CD8-positive, alpha-beta memory T cell (primary cell): Measurements from ENCODE around the gene NAV2. TPM values are rescaled to one million over a fixed set of nuclear protein-coding genes. Genes with fewer than 3 reads are reported as not detected.
A peak's percentile ranks its signal among the peaks of the same experiment; 100 is the strongest.

Experiments used
- CTCF ChIA-PET: fragments of 350-600 bp; sonication (Branson Sonifier 250); formaldehyde crosslinking; loops from one replicate; lab custom pipeline; 2021; ENCODE audit warnings: antibody characterized with exemption; lab: Charles Lee
- POLR2A ChIA-PET: fragments of 350-600 bp; sonication (Branson Sonifier 250); formaldehyde crosslinking; loops from one replicate; lab custom pipeline; 2021; ENCODE audit warnings: antibody characterized with exemption; lab: Charles Lee
- DNase-seq, 5 donors: peaks; one replicate each; pipeline versions ENCODE4 v3.0.0 to v3.0.0-alpha.2; 2020 to 2022; ENCODE audit warnings: mixed read lengths in 1 of 5
- H3K27ac ChIP-seq: one replicate; pipeline ENCODE4 v1.7.0; 2013; ENCODE audit warnings: low read depth, mild to moderate bottlenecking, low read length, moderate library complexity
- H3K27me3 ChIP-seq: 2 replicates; pipeline ENCODE4 v1.7.0; 2013; ENCODE audit warnings: low read length, mild to moderate bottlenecking; ENCODE audit not compliant: insufficient read depth, poor library complexity, severe bottlenecking
- H3K36me3 ChIP-seq: 2 replicates; pipeline ENCODE4 v1.7.0; 2013; ENCODE audit warnings: mild to moderate bottlenecking, low read length, moderate library complexity; ENCODE audit not compliant: insufficient read depth
- H3K4me1 ChIP-seq: 2 replicates; pipeline ENCODE4 v1.7.0; 2013; ENCODE audit warnings: mild to moderate bottlenecking, low read length, moderate library complexity; ENCODE audit not compliant: insufficient read depth
- H3K4me3 ChIP-seq: 2 replicates; pipeline ENCODE4 v1.7.0; 2013; ENCODE audit warnings: mild to moderate bottlenecking, low read length
- H3K9me3 ChIP-seq: 2 replicates; pipeline ENCODE4 v1.7.0; 2013; ENCODE audit warnings: mild to moderate bottlenecking, low read length
- H3K27ac Mint-ChIP-seq, 8 donors: one replicate each; pipeline ENCODE4 v1.8.0; 2020 to 2021; ENCODE audit warnings: mixed read lengths in 8 of 8, mild to moderate bottlenecking in 6 of 8, inconsistent platforms in 3 of 8, moderate library complexity in 3 of 8
- H3K27me3 Mint-ChIP-seq, 2 donors: one replicate each; pipeline ENCODE4 v1.8.0; 2020 to 2021; ENCODE audit warnings: mixed read lengths in 2 of 2, mild to moderate bottlenecking in 1 of 2, moderate library complexity in 1 of 2
- H3K36me3 Mint-ChIP-seq, 3 donors: one replicate each; pipeline ENCODE4 v1.8.0; 2020 to 2021; ENCODE audit warnings: mixed read lengths in 3 of 3, inconsistent platforms in 1 of 3, mild to moderate bottlenecking in 1 of 3
- H3K4me1 Mint-ChIP-seq, 3 donors: one replicate each; pipeline ENCODE4 v1.8.0; 2020 to 2021; ENCODE audit warnings: mixed read lengths in 3 of 3, inconsistent platforms in 1 of 3, mild to moderate bottlenecking in 1 of 3
- H3K4me3 Mint-ChIP-seq, 7 donors: one replicate each; pipeline ENCODE4 v1.8.0; 2020 to 2021; ENCODE audit warnings: mixed read lengths in 7 of 7, mild to moderate bottlenecking in 6 of 7, moderate library complexity in 4 of 7, inconsistent platforms in 2 of 7
- H3K9me3 Mint-ChIP-seq, 5 donors: one replicate each; pipeline ENCODE4 v1.8.0; 2020 to 2022; ENCODE audit warnings: mixed read lengths in 5 of 5, mild to moderate bottlenecking in 3 of 5, moderate library complexity in 2 of 5, inconsistent platforms in 1 of 5
- polyA plus RNA-seq: library from polyadenylated mRNA; unstranded; fragments of 300-500 nt; fragmentation: Illumina TruSeq; gene quantifications from one replicate; pipeline ENCODE4 v1.2.3, GENCODE V29; 2021
- total RNA-seq, 2 experiments: library from RNA; stranded (reverse); gene quantifications; one replicate each; pipeline ENCODE4 v1.2.3, GENCODE V29; 2021

NAV2 gene
- total and polyA plus RNA-seq, 3 experiments from 2014 or later, result 0.42 to 1.2 (median 1.1) TPM

GRCh38 chr11:20161230-20161918 lies 448.7 kb downstream of the NAV2 start:
- peaks cover 0 to 7% (median 0%) of the 10 kb centered on the region in 3 donors for H3K36me3 Mint-ChIP-seq
- peaks cover 82 to 84% of the 10 kb centered on the region in 2 donors for H3K27me3 Mint-ChIP-seq
- no peak overlapping the region for H3K4me3 ChIP-seq
- H3K4me1 ChIP-seq, result peaks cover 10% of the 10 kb centered on the region
- H3K27ac ChIP-seq, result no peak overlapping the region
- no peak for DNase-seq
- peak overlapping the region in 2 of 8 donors; percentile 66 to 72 for H3K27ac Mint-ChIP-seq
- ChIA-PET POLR2A (no interaction called here), CTCF (interaction anchor here (1.5 kb wide), 1 partner anchor 29 kb away, joined by 4 read pairs; no protein-coding TSS in a partner anchor)
- H3K9me3 Mint-ChIP-seq, result peaks cover 0 to 27% (median 20%) of the 10 kb centered on the region in 5 donors
- peaks cover 67% of the 10 kb centered on the region for H3K27me3 ChIP-seq
- no peak overlapping the region for H3K4me3 Mint-ChIP-seq
- H3K9me3 ChIP-seq, result no peaks in the 10 kb centered on the region
- H3K4me1 Mint-ChIP-seq, result peaks cover 24 to 31% (median 26%) of the 10 kb centered on the region in 3 donors
- no peaks in the 10 kb centered on the region for H3K36me3 ChIP-seq

- H3K27ac ChIP-seq, result no peak overlapping the region
- H3K4me1 Mint-ChIP-seq, result peaks cover 24 to 27% (median 25%) of the 10 kb centered on the region in 3 donors
- H3K9me3 ChIP-seq, result no peaks in the 10 kb centered on the region
- peaks cover 0 to 27% (median 20%) of the 10 kb centered on the region in 5 donors for H3K9me3 Mint-ChIP-seq
- H3K27ac Mint-ChIP-seq, result no peak overlapping the region
- H3K4me3 Mint-ChIP-seq, result peak overlapping the region in 4 of 7 donors; percentile 8 to 72 (median 38)
- H3K4me3 ChIP-seq, result no peak overlapping the region
- H3K36me3 Mint-ChIP-seq, result peaks cover 0 to 7% (median 0%) of the 10 kb centered on the region in 3 donors
- ChIA-PET POLR2A (no interaction called here), CTCF (no interaction called here)
- DNase-seq, result no peak
- peaks cover 83 to 90% of the 10 kb centered on the region in 2 donors for H3K27me3 Mint-ChIP-seq
- peaks cover 10% of the 10 kb centered on the region for H3K4me1 ChIP-seq
- H3K36me3 ChIP-seq, result no peaks in the 10 kb centered on the region
- peaks cover 72% of the 10 kb centered on the region for H3K27me3 ChIP-seq
Measured at GRCh38 chr11:20161923-20162744, 449.5 kb downstream of the NAV2 start.

GRCh38 chr11:20162824-20163782 lies 450.5 kb downstream of the NAV2 start:
- H3K4me3 Mint-ChIP-seq, result peak overlapping the region in 5 of 7 donors; percentile 58 to 81 (median 65)

GRCh38 chr11:20163783-20164481 lies 451.3 kb downstream of the NAV2 start:
- Histone ChIP-seq H3K27me3 (peaks cover 62% of the 10 kb centered on the region), H3K4me1 (peaks cover 6% of the 10 kb centered on the region), H3K4me3 (no peak overlapping the region), H3K9me3 (no peaks in the 10 kb centered on the region), H3K36me3 (no peaks in the 10 kb centered on the region), H3K27ac (no peak overlapping the region)
- peaks cover 72 to 88% of the 10 kb centered on the region in 2 donors for H3K27me3 Mint-ChIP-seq
- H3K4me1 Mint-ChIP-seq, result peaks cover 11 to 18% (median 15%) of the 10 kb centered on the region in 3 donors
- H3K36me3 Mint-ChIP-seq, result peaks cover 0 to 3% (median 0%) of the 10 kb centered on the region in 3 donors
- peak overlapping the region in 1 of 8 donors; percentile 16 for H3K27ac Mint-ChIP-seq
- no peak for DNase-seq
- H3K9me3 Mint-ChIP-seq, result peaks cover 0 to 24% (median 10%) of the 10 kb centered on the region in 5 donors
- H3K4me3 Mint-ChIP-seq, result peak overlapping the region in 3 of 7 donors; percentile 58 to 67 (median 58)
- ChIA-PET CTCF (no interaction called here), POLR2A (no interaction called here)

More at GRCh38 chr11:20162824-20163782, 450.5 kb downstream of the NAV2 start:
- Histone ChIP-seq H3K9me3 (no peaks in the 10 kb centered on the region), H3K27ac (no peak overlapping the region), H3K27me3 (peaks cover 70% of the 10 kb centered on the region), H3K4me3 (peak overlapping the region; percentile 39), H3K36me3 (no peaks in the 10 kb centered on the region), H3K4me1 (peaks cover 6% of the 10 kb centered on the region)
- POLR2A ChIA-PET, result no interaction called here
- H3K27me3 Mint-ChIP-seq, result peaks cover 77 to 90% of the 10 kb centered on the region in 2 donors
- no peak for DNase-seq
- H3K9me3 Mint-ChIP-seq, result peaks cover 0 to 24% (median 16%) of the 10 kb centered on the region in 5 donors
- H3K36me3 Mint-ChIP-seq, result peaks cover 0 to 7% (median 0%) of the 10 kb centered on the region in 3 donors
- peaks cover 16 to 18% (median 17%) of the 10 kb centered on the region in 3 donors for H3K4me1 Mint-ChIP-seq
- H3K27ac Mint-ChIP-seq, result peak overlapping the region in 3 of 8 donors; percentile 52 to 64 (median 55)
- CTCF ChIA-PET, result no interaction called here
